Activated CD8-positive, alpha-beta T cell treated with anti-CD3 and anti-CD28 coated beads for 36 hours (primary cell): ENCODE data around the gene VAMP1. TPM values are rescaled to one million over a fixed set of nuclear protein-coding genes. Genes with fewer than 3 reads are reported as not detected.
A peak's percentile ranks its signal among the peaks of the same experiment; 100 is the strongest.
"Not testable (repeated sequence)": the region's sequence is repeated elsewhere in the genome, so short reads cannot be mapped to it uniquely, and the experiment has no call there.

Experiments
- ATAC-seq: fragments of 200-7000 bp; cut with Tn5 transposase; one replicate; pipeline ENCODE4 v1.10.0; 2021; ENCODE audit warnings: mild to moderate bottlenecking, moderate library complexity
- CTCF ChIA-PET: fragments of 350-600 bp; sonication (Branson Sonifier 250); formaldehyde crosslinking; loops from one replicate; lab custom pipeline; 2021; ENCODE audit warnings: antibody characterized with exemption; lab: Charles Lee
- POLR2A ChIA-PET: fragments of 350-600 bp; sonication (Branson Sonifier 250); formaldehyde crosslinking; loops from one replicate; lab custom pipeline; 2021; ENCODE audit warnings: antibody characterized with exemption; lab: Charles Lee
- DNase-seq: peaks from one replicate; pipeline ENCODE4 v3.0.0-alpha.2; 2020
- H3K27ac Mint-ChIP-seq: one replicate; pipeline ENCODE4 v1.8.0; 2021; ENCODE audit warnings: mild to moderate bottlenecking, mixed read lengths
- H3K27me3 Mint-ChIP-seq: one replicate; pipeline ENCODE4 v1.8.0; 2021; ENCODE audit warnings: mixed read lengths
- H3K36me3 Mint-ChIP-seq: one replicate; pipeline ENCODE4 v1.8.0; 2021; ENCODE audit warnings: low read depth, mixed read lengths
- H3K4me1 Mint-ChIP-seq: one replicate; pipeline ENCODE4 v1.8.0; 2021; ENCODE audit warnings: low read depth, mixed read lengths
- H3K4me3 Mint-ChIP-seq: one replicate; pipeline ENCODE4 v1.8.0; 2021; ENCODE audit warnings: mild to moderate bottlenecking, moderate library complexity, mixed read lengths
- H3K9me3 Mint-ChIP-seq: one replicate; pipeline ENCODE4 v1.8.0; 2021; ENCODE audit warnings: mixed read lengths
- CTCF ChIP-seq: fragments of 200-600 bp; IDR thresholded peaks from one replicate; pipeline ENCODE4 v1.8.0; 2022; ENCODE audit warnings: antibody characterized with exemption, mild to moderate bottlenecking
- intact Hi-C: fragments of 100-400 bp; cut with micrococcal nuclease; formaldehyde crosslinking; loops from one replicate; pipeline ENCODE4 v1.10.0; 2022
- total RNA-seq, 2 experiments: library from RNA; stranded (reverse); gene quantifications; one replicate each; pipeline ENCODE4 v1.2.3, GENCODE V29; 2021

Gene VAMP1
- total RNA-seq, 2 experiments from 2014 or later = 50.0 to 51.2 TPM

- Mint-ChIP-seq H3K4me1 (peaks cover 64% of the 10 kb centered on the region), H3K27me3 (no peaks in the 10 kb centered on the region), H3K36me3 (peaks cover 2% of the 10 kb centered on the region), H3K9me3 (no peaks in the 10 kb centered on the region), H3K27ac (peak overlapping the region; percentile 94), H3K4me3 (peak overlapping the region; percentile 44)
- ChIA-PET POLR2A (interaction anchor here (1.0 to 5.8 kb wide), 4 partner anchors 11 to 37 kb away, joined by 3 to 78 read pairs (median 20); partner anchors contain the start of genes CD27, TAPBPL and VAMP1), CTCF (interaction anchor here (0.8 to 3.1 kb wide), 6 partner anchors 11 to 105 kb away, joined by 3 to 19 read pairs (median 6); partner anchors contain the start of gene CD27)
- intact Hi-C loops = no loop called here
- DNase-seq (no peak), ATAC-seq (no peak)
- no peak for TF ChIP-seq CTCF
Measured at GRCh38 chr12:6432991-6433390, 37.5 kb downstream of the VAMP1 start.

- Mint-ChIP-seq H3K27me3 (no peaks in the 10 kb centered on the region), H3K4me3 (peak overlapping the region; percentile 4), H3K4me1 (peaks cover 72% of the 10 kb centered on the region), H3K9me3 (no peaks in the 10 kb centered on the region), H3K36me3 (peaks cover 2% of the 10 kb centered on the region), H3K27ac (peak overlapping the region; percentile 90)
- no peak for TF ChIP-seq CTCF
- POLR2A ChIA-PET = interaction anchor here (0.6 kb wide), 1 partner anchor 184 kb away, joined by 3 read pairs; no protein-coding TSS in a partner anchor
- DNase-seq = peak; percentile 90
- intact Hi-C loops = no loop called here
- CTCF ChIA-PET = no interaction called here
- peak; percentile 6 for ATAC-seq
Measured at GRCh38 chr12:6430124-6430989, 40.1 kb downstream of the VAMP1 start.

- ATAC-seq = no peak
- DNase-seq = no peak
- Mint-ChIP-seq H3K27ac (peak overlapping the region; percentile 92), H3K4me1 (peaks cover 73% of the 10 kb centered on the region), H3K4me3 (peak overlapping the region; percentile 21), H3K27me3 (no peaks in the 10 kb centered on the region), H3K36me3 (no peaks in the 10 kb centered on the region), H3K9me3 (no peaks in the 10 kb centered on the region)
- TF ChIP-seq CTCF = no peak
- intact Hi-C loops = loop anchor here (5.0 to 10.0 kb wide), 2 partner anchors 94 to 109 kb away; no protein-coding TSS in a partner anchor
- ChIA-PET CTCF (interaction anchor here (0.8 to 8.2 kb wide), 6 partner anchors 15 to 109 kb away, joined by 3 to 145 read pairs (median 46); partner anchors contain the start of genes CD27 and VAMP1), POLR2A (interaction anchor here (0.6 to 8.0 kb wide), 7 partner anchors 16 to 109 kb away, joined by 3 to 104 read pairs (median 8); partner anchors contain the start of genes CD27, GAPDH, TAPBPL and VAMP1)
Measured at GRCh38 chr12:6428326-6428725, 42.2 kb downstream of the VAMP1 start.

GRCh38 chr12:6427796-6428195 is 42.7 kb downstream of the VAMP1 start:
- not testable (repeated sequence) for ATAC-seq, H3K36me3 Mint-ChIP-seq, H3K9me3 Mint-ChIP-seq, DNase-seq, H3K27me3 Mint-ChIP-seq
- intact Hi-C loops = loop anchor here (2.0 to 10.0 kb wide), 4 partner anchors 35 to 110 kb away; partner anchors contain the start of gene MRPL51
- ChIA-PET CTCF (interaction anchor here (0.8 to 8.2 kb wide), 6 partner anchors 16 to 110 kb away, joined by 3 to 145 read pairs (median 46); partner anchors contain the start of genes CD27 and VAMP1), POLR2A (interaction anchor here (0.9 to 8.0 kb wide), 8 partner anchors 9 to 109 kb away, joined by 3 to 104 read pairs (median 20); partner anchors contain the start of genes CD27, GAPDH and TAPBPL)
- Mint-ChIP-seq H3K4me3 (peak overlapping the region; percentile 76), H3K4me1 (peaks cover 75% of the 10 kb centered on the region), H3K27ac (peak overlapping the region; percentile 92)
